NCI-H1436 treated with DMSO at 0.1 percent for 48 hours (cell line): ENCODE data around the gene ZNF69.
"Not testable (repeated sequence)": the region's sequence is repeated elsewhere in the genome, so short reads cannot be mapped to it uniquely, and the experiment has no call there.

Experiments
- DNase-seq: peaks from one replicate; lab custom pipeline; 2025; lab: John Stamatoyannopoulos, UW

The ZNF69 gene

GRCh38 chr19:11894851-11895250, 7.3 kb downstream of the ZNF69 start:
- DNase-seq = no peak

- DNase-seq = no peak
Observed at GRCh38 chr19:11902228-11902627, 14.6 kb downstream of the ZNF69 start.

GRCh38 chr19:11905928-11906327, 18.3 kb downstream of the ZNF69 start:
- no peak for DNase-seq

- DNase-seq = not testable (repeated sequence)
Observed at GRCh38 chr19:11911937-11912336, 24.4 kb downstream of the ZNF69 start.

- not testable (repeated sequence) for DNase-seq
Observed at GRCh38 chr19:11914417-11915051, 27.0 kb downstream of the ZNF69 start.

- no peak for DNase-seq
Observed at GRCh38 chr19:11921852-11922495, 34.4 kb downstream of the ZNF69 start.

- peak; percentile 56 for DNase-seq
Observed at GRCh38 chr19:11924886-11925650, 37.5 kb downstream of the ZNF69 start, which contains the start of gene ZNF700. Gene ZNF700, plus strand, starts transcription at chr19:11925107. Its CDS starts 104 bp downstream, at chr19:11925211.

- not testable (repeated sequence) for DNase-seq
Observed at GRCh38 chr19:11925651-11926187, 38.1 kb downstream of the ZNF69 start.

- no peak for DNase-seq
Observed at GRCh38 chr19:11927227-11927626, 39.6 kb downstream of the ZNF69 start.

- DNase-seq = no peak
Observed at GRCh38 chr19:11931051-11931450, 43.5 kb downstream of the ZNF69 start.

GRCh38 chr19:11931513-11931912, 43.9 kb downstream of the ZNF69 start:
- no peak for DNase-seq

- DNase-seq = not testable (repeated sequence)
Observed at GRCh38 chr19:11935829-11936228, 48.2 kb downstream of the ZNF69 start.

- not testable (repeated sequence) for DNase-seq
Observed at GRCh38 chr19:11938383-11938782, 50.8 kb downstream of the ZNF69 start.

GRCh38 chr19:11941361-11941887, 53.8 kb downstream of the ZNF69 start:
- not testable (repeated sequence) for DNase-seq

GRCh38 chr19:11942008-11942842, 54.6 kb downstream of the ZNF69 start:
- no peak for DNase-seq

GRCh38 chr19:11942843-11943108, 55.2 kb downstream of the ZNF69 start:
- DNase-seq = no peak

- no peak for DNase-seq
Observed at GRCh38 chr19:11944656-11945055, 57.1 kb downstream of the ZNF69 start.

- no peak for DNase-seq
Observed at GRCh38 chr19:11948646-11949045, 61.1 kb downstream of the ZNF69 start.

- DNase-seq = no peak
Observed at GRCh38 chr19:11949201-11949600, 61.6 kb downstream of the ZNF69 start.

- not testable (repeated sequence) for DNase-seq
Observed at GRCh38 chr19:11949614-11950080, 62.1 kb downstream of the ZNF69 start.

GRCh38 chr19:11950312-11950711, 62.7 kb downstream of the ZNF69 start:
- no peak for DNase-seq
